SK-N-SH (cell line): ENCODE data around the gene EGLN3. TPM values are rescaled to one million over a fixed set of nuclear protein-coding genes. Genes with fewer than 3 reads are reported as not detected.

Source experiments
- CTCF ChIA-PET: fragments of 300-600, 350-600 bp; formaldehyde crosslinking; extraction: SDS; loops from one replicate; lab custom pipeline; 2021; lab: Yijun Ruan, JAX
- POLR2A ChIA-PET: fragments of 350-600 bp; sonication (Branson Sonifier 250); formaldehyde crosslinking; extraction: SDS; loops from one replicate; lab custom pipeline; 2020; ENCODE audit warnings: antibody characterized with exemption, inconsistent platforms; lab: Yijun Ruan, JAX
- DNase-seq: peaks from one replicate; pipeline ENCODE4 v3.0.0; 2012
- H2AFZ ChIP-seq: fragments of 200-600 bp; sonication (generic); 2 replicates; pipeline ENCODE4 v1.8.1; 2016; ENCODE audit warnings: antibody characterized with exemption, mild to moderate bottlenecking, low read depth
- H3F3A ChIP-seq: fragments of 200-600 bp; sonication (generic); replicated peaks from 2 replicates; pipeline ENCODE3; 2016; ENCODE audit warnings: antibody characterized with exemption, mild to moderate bottlenecking; ENCODE audit not compliant: insufficient read depth
- H3K27ac ChIP-seq, 2 experiments: fragments of 200-500 bp in 1 of 2; fragments of 200-600 bp in 1 of 2; sonication (Bioruptor generic) in 1 of 2; sonication (generic), shearing (Covaris generic) in 1 of 2; 2 replicates each; pipeline versions ENCODE4 v1.5.1 to v1.6.1; 2014 to 2016; ENCODE audit warnings: low read depth in 2 of 2, inconsistent platforms in 1 of 2, low read length in 1 of 2, mild to moderate bottlenecking in 1 of 2, mixed read lengths in 1 of 2
- H3K27me3 ChIP-seq: fragments of 200-600 bp; sonication (generic), shearing (Covaris generic); 2 replicates; pipeline ENCODE4 v1.6.1; 2016; ENCODE audit warnings: mixed run types; ENCODE audit not compliant: insufficient read depth
- H3K36me3 ChIP-seq, 2 experiments: fragments of 200-500 bp in 1 of 2; fragments of 200-600 bp in 1 of 2; sonication (Bioruptor generic) in 1 of 2; sonication (generic) in 1 of 2; replicated peaks in 1 of 2; 2 replicates each; pipeline versions ENCODE3 to v1.5.1; 2014 to 2016; ENCODE audit warnings: low read length in 1 of 2, mild to moderate bottlenecking in 1 of 2; ENCODE audit not compliant: insufficient read depth in 2 of 2, control insufficient read depth in 1 of 2
- H3K4me1 ChIP-seq, 2 experiments: fragments of 200-500 bp in 1 of 2; fragments of 200-600 bp in 1 of 2; sonication (Bioruptor generic) in 1 of 2; sonication (generic), shearing (Covaris generic) in 1 of 2; 2 replicates each; pipeline versions ENCODE4 v1.5.1 to v1.6.1; 2014 to 2016; ENCODE audit warnings: low read depth in 1 of 2, low read length in 1 of 2, mixed run types in 1 of 2; ENCODE audit not compliant: insufficient read depth in 2 of 2, control insufficient read depth in 1 of 2
- H3K4me2 ChIP-seq: fragments of 200-600 bp; sonication (generic), shearing (Covaris generic); 2 replicates; pipeline ENCODE4 v1.6.1; 2017; ENCODE audit warnings: mixed run types
- H3K4me3 ChIP-seq, 2 experiments: fragments of 200-500 bp in 1 of 2; fragments of 200-600 bp in 1 of 2; sonication (Bioruptor generic) in 1 of 2; sonication (generic), shearing (Covaris generic) in 1 of 2; 2 replicates each; pipeline versions ENCODE4 v1.5.1 to v1.8.1; 2014 to 2016; ENCODE audit warnings: low read depth in 2 of 2, inconsistent platforms in 1 of 2, low read length in 1 of 2, mild to moderate bottlenecking in 1 of 2, mixed read lengths in 1 of 2, moderate library complexity in 1 of 2
- H3K79me2 ChIP-seq: fragments of 200-600 bp; sonication (generic); 2 replicates; pipeline ENCODE4 v1.8.1; 2017; ENCODE audit warnings: mild to moderate bottlenecking; ENCODE audit not compliant: insufficient read depth
- H3K9ac ChIP-seq: fragments of 200-600 bp; sonication (generic); 2 replicates; pipeline ENCODE4 v1.6.1; 2017; ENCODE audit warnings: mixed run types
- H3K9me2 ChIP-seq: fragments of 200-600 bp; sonication (generic); 2 replicates; pipeline ENCODE4 v1.6.1; 2017; ENCODE audit warnings: mixed run types
- H3K9me3 ChIP-seq: fragments of 200-600 bp; sonication (generic); 2 replicates; pipeline ENCODE4 v1.6.1; 2017; ENCODE audit warnings: mixed run types, mild to moderate bottlenecking, moderate library complexity
- H4K20me1 ChIP-seq: fragments of 200-600 bp; sonication (generic); 2 replicates; pipeline ENCODE4 v1.6.1; 2017; ENCODE audit warnings: mild to moderate bottlenecking, mixed run types; ENCODE audit not compliant: insufficient read depth
- FOSL2 ChIP-seq: IDR thresholded peaks from 2 replicates; pipeline ENCODE4 v1.4.0; 2012; ENCODE audit warnings: low read depth, mild to moderate bottlenecking, moderate library complexity, borderline replicate concordance
- MAX ChIP-seq: IDR thresholded peaks from 2 replicates; pipeline ENCODE4 v1.4.0; 2012; ENCODE audit warnings: low read depth
- PBX3 ChIP-seq: IDR thresholded peaks from 2 replicates; pipeline ENCODE4; 2012
- RCOR1 ChIP-seq: fragments of 150-350 bp; IDR thresholded peaks from 2 replicates; pipeline ENCODE4 v1.6.1; 2017; ENCODE audit warnings: antibody characterized with exemption, low read length
- REST ChIP-seq: IDR thresholded peaks from 2 replicates; pipeline ENCODE4 v1.6.1; 2012; ENCODE audit warnings: mild to moderate bottlenecking, low read depth, low read length, moderate library complexity
- RXRA ChIP-seq: IDR thresholded peaks from 2 replicates; pipeline ENCODE4 v1.4.0; 2012; ENCODE audit warnings: low read depth, mild to moderate bottlenecking, borderline replicate concordance
- TAF1 ChIP-seq: IDR thresholded peaks from 2 replicates; pipeline ENCODE4 v1.6.1; 2012; ENCODE audit warnings: low read depth, mild to moderate bottlenecking, low read length, moderate library complexity, borderline replicate concordance
- TEAD4 ChIP-seq: IDR thresholded peaks from 2 replicates; pipeline ENCODE4 v1.4.0; 2012; ENCODE audit warnings: mild to moderate bottlenecking, borderline replicate concordance; ENCODE audit not compliant: insufficient read depth
- WGBS: methylation state at CpG from one replicate; pipeline ENCODE4 v1.1.6; 2017; ENCODE audit warnings: low lambda C conversion rate; 5-methylcytosine and 5-hydroxymethylcytosine counted together
- polyA plus RNA-seq, 3 experiments: library from polyadenylated mRNA; depleted of rRNA; stranded (reverse); fragments of >200 nt; gene quantifications; 2 replicates each; pipeline ENCODE4 v1.2.3, GENCODE V29; 2012

Gene EGLN3
- polyA plus RNA-seq, 1 of the 3 experiments (the other 2 are of a cell fraction), result 0.31 TPM

- no peak for TF ChIP-seq RXRA
- no peak for TF ChIP-seq FOSL2
- no peak for TF ChIP-seq MAX
- TF ChIP-seq TAF1, result no peak
- no peak for TF ChIP-seq PBX3
- no peak for TF ChIP-seq TEAD4
- TF ChIP-seq RCOR1, result no peak
- no peak for TF ChIP-seq REST
- no peaks in the 10 kb centered on the region for H3K9me3 ChIP-seq
- H3K79me2 ChIP-seq, result no peaks in the 10 kb centered on the region
- peaks cover 5 to 23% of the 10 kb centered on the region in 2 experiments; a peak in 3 of 4 replicates for H3K4me1 ChIP-seq
- no peaks in the 10 kb centered on the region for H4K20me1 ChIP-seq
- ChIA-PET CTCF (interaction anchor here (0.7 to 2.3 kb wide), 3 partner anchors 42 to 152 kb away, joined by 3 to 7 read pairs (median 4); no protein-coding TSS in a partner anchor), POLR2A (no interaction called here)
- H3K36me3 ChIP-seq, result no peaks in the 10 kb centered on the region
- no peak overlapping the region for H3K4me2 ChIP-seq
- DNase-seq, result no peak
- no peaks in the 10 kb centered on the region for H3K9me2 ChIP-seq
- no peak overlapping the region for H3K27ac ChIP-seq
- WGBS, result 86% methylated on average over 5 of the region's 5 CpGs
- H3F3A ChIP-seq, result no peaks in the 10 kb centered on the region
- H2AFZ ChIP-seq, result no peak overlapping the region
- H3K9ac ChIP-seq, result no peak overlapping the region
- no peak overlapping the region for H3K4me3 ChIP-seq
- peaks cover 23% of the 10 kb centered on the region for H3K27me3 ChIP-seq
Measured at GRCh38 chr14:33946679-33947476, 4.0 kb downstream of the EGLN3 start.
